ENCODE results near the gene GMDS. TPM values are rescaled to one million over a fixed set of nuclear protein-coding genes. Genes with fewer than 3 reads are reported as not detected.

GMDS gene
- total RNA-seq, 1 donor from 2014 or later, result 30.2 TPM

- DNase-seq (ENCODE audit: extremely low spot score in 2 of 2), result no peak
- intact Hi-C loops (cut with DNase I), result no loop called here
- H3K4me1 ChIP-seq, result peaks cover 9% of the 10 kb centered on the region
- H3K27ac ChIP-seq, result no peak overlapping the region
- no peaks in the 10 kb centered on the region for H3K9me3 ChIP-seq
- TF ChIP-seq CTCF (IDR thresholded peaks at IDR 0.05) (no peak), POLR2A (IDR thresholded peaks at IDR 0.05) (no peak), POLR2AphosphoS5 (IDR thresholded peaks at IDR 0.05; ENCODE audit: insufficient read depth in 1 of 2, low read depth in 1 of 2) (no peak)
- no peaks in the 10 kb centered on the region for H3K27me3 ChIP-seq
- no peaks in the 10 kb centered on the region for H3K36me3 ChIP-seq
- no peak overlapping the region for H3K4me3 ChIP-seq
Measured at GRCh38 chr6:1789092-1789491, 456.3 kb downstream of the GMDS start.

GRCh38 chr6:1787894-1788293, 457.5 kb downstream of the GMDS start:
- H3K27me3 ChIP-seq, result no peaks in the 10 kb centered on the region
- no peak overlapping the region for H3K4me3 ChIP-seq
- H3K9me3 ChIP-seq, result no peaks in the 10 kb centered on the region
- intact Hi-C loops (cut with DNase I), result no loop called here
- DNase-seq (ENCODE audit: extremely low spot score in 2 of 2), result no peak
- no peak overlapping the region for H3K27ac ChIP-seq
- peaks cover 9% of the 10 kb centered on the region for H3K4me1 ChIP-seq
- no peaks in the 10 kb centered on the region for H3K36me3 ChIP-seq
- TF ChIP-seq CTCF (IDR thresholded peaks at IDR 0.05) (no peak), POLR2A (IDR thresholded peaks at IDR 0.05) (no peak), POLR2AphosphoS5 (IDR thresholded peaks at IDR 0.05; ENCODE audit: insufficient read depth in 1 of 2, low read depth in 1 of 2) (no peak)

- Histone ChIP-seq H3K4me3 (no peak overlapping the region), H3K36me3 (no peaks in the 10 kb centered on the region), H3K9me3 (no peaks in the 10 kb centered on the region), H3K4me1 (peaks cover 9% of the 10 kb centered on the region), H3K27me3 (no peaks in the 10 kb centered on the region), H3K27ac (no peak overlapping the region)
- no peak for TF ChIP-seq CTCF (IDR thresholded peaks at IDR 0.05)
- TF ChIP-seq POLR2AphosphoS5 (IDR thresholded peaks at IDR 0.05; ENCODE audit: insufficient read depth in 1 of 2, low read depth in 1 of 2), result no peak
- TF ChIP-seq POLR2A (IDR thresholded peaks at IDR 0.05), result no peak
- intact Hi-C loops (cut with DNase I), result no loop called here
- DNase-seq (ENCODE audit: extremely low spot score in 2 of 2), result no peak
Measured at GRCh38 chr6:1786455-1787453, 458.7 kb downstream of the GMDS start.

GRCh38 chr6:1784422-1784884, 461.0 kb downstream of the GMDS start:
- Histone ChIP-seq H3K4me3 (no peak overlapping the region), H3K4me1 (peaks cover 9% of the 10 kb centered on the region), H3K9me3 (no peaks in the 10 kb centered on the region), H3K36me3 (no peaks in the 10 kb centered on the region), H3K27me3 (no peaks in the 10 kb centered on the region), H3K27ac (no peak overlapping the region)
- intact Hi-C loops (cut with DNase I), result no loop called here
- DNase-seq (ENCODE audit: extremely low spot score in 2 of 2), result no peak
- TF ChIP-seq POLR2AphosphoS5 (IDR thresholded peaks at IDR 0.05; ENCODE audit: insufficient read depth in 1 of 2, low read depth in 1 of 2), result no peak
- TF ChIP-seq CTCF (IDR thresholded peaks at IDR 0.05), result no peak
- no peak for TF ChIP-seq POLR2A (IDR thresholded peaks at IDR 0.05)

- Histone ChIP-seq H3K4me1 (no peaks in the 10 kb centered on the region), H3K9me3 (no peaks in the 10 kb centered on the region), H3K36me3 (no peaks in the 10 kb centered on the region), H3K27ac (no peak overlapping the region), H3K4me3 (no peak overlapping the region), H3K27me3 (no peaks in the 10 kb centered on the region)
- TF ChIP-seq POLR2A (IDR thresholded peaks at IDR 0.05), result no peak
- no peak for TF ChIP-seq CTCF (IDR thresholded peaks at IDR 0.05)
- TF ChIP-seq POLR2AphosphoS5 (IDR thresholded peaks at IDR 0.05; ENCODE audit: insufficient read depth in 1 of 2, low read depth in 1 of 2), result no peak
- DNase-seq (ENCODE audit: extremely low spot score in 2 of 2), result no peak
- intact Hi-C loops (cut with DNase I), result no loop called here
Measured at GRCh38 chr6:1781817-1782184, 463.6 kb downstream of the GMDS start.

All from vagina (tissue), 2 donors.